Epithelial cell of esophagus (primary cell): ENCODE data around the gene HSPA14.

Source experiments
- DNase-seq: peaks from one replicate; pipeline ENCODE4 v3.0.0; 2010; ENCODE audit warnings: low read depth
- H3K4me3 ChIP-seq: 2 replicates; pipeline ENCODE4 v1.5.1; 2011; ENCODE audit warnings: mild to moderate bottlenecking, low read length, control low read depth
- CTCF ChIP-seq: IDR thresholded peaks from 2 replicates; pipeline ENCODE4 v1.5.1; 2011; ENCODE audit warnings: low read depth, mild to moderate bottlenecking, low read length, control low read depth, inconsistent platforms; ENCODE audit not compliant: insufficient read depth; ENCODE audit errors: missing control alignments

HSPA14 gene

DNA sequence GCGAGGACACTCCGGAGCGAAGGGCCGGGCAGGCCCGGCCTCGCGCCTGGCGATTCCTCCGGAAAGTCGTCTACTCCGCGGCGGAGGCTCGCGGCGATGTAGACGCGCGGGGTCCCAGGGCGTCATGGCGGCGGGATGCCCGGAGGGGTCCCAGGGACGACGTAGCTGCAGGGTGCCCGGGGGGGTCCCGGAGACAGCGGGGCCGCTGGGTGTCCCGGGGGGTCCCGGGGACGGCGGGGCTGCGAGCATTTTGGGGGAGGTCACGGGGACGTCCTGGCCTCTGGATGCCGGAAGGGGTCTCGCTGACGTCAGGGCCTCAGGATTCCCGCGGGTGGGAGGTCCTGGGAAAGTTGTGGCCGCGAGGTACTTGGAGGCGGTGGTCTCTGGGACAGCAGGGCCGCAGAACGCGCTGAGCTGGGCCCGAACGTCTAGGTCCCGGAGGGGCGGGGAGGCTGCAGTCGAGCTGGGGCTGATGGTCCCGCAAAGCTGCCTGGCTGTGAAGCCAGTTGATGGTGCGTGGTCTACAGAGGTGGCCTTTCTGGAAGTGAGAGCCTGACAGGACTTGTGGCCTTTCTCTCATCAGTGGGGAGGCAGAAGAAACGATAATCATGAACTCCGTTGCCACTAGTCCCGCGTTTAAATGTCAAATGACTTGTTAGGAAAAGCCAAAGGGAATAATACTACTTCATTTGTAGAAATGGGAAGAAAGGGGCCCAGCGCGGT, 637 bp downstream of the HSPA14 start:
- TF ChIP-seq CTCF, result no peak
- peak overlapping the region; percentile 96 for H3K4me3 ChIP-seq
- DNase-seq, result peak; percentile 24

DNA sequence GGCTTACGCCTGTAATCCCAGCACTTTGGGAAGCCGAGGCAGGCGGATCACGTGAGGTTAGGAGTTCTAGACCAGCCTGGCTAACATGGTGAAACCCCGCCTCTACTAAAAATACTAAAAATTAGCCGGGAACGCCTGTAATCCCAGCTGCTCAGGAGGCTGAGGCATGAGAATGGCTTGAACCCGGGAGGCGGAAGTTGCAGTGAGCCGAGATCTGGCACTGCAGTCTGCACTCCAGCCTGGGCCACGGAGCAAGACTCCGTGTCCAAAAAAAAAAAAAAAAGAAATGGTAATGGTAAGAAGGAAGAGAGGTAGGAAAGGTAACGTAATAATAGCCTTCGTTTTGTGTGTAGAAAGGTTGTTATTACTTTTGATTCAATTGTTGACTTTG, 1.2 kb downstream of the HSPA14 start:
- peak overlapping the region; percentile 96 for H3K4me3 ChIP-seq
- no peak for DNase-seq
- TF ChIP-seq CTCF, result no peak

- TF ChIP-seq CTCF, result no peak
- no peak for DNase-seq
- H3K4me3 ChIP-seq, result no peak overlapping the region
Measured at GRCh38 chr10:14840178-14840577, 2.1 kb downstream of the HSPA14 start.

- no peak overlapping the region for H3K4me3 ChIP-seq
- no peak for DNase-seq
- TF ChIP-seq CTCF, result no peak
Measured at GRCh38 chr10:14843327-14843988, 5.4 kb downstream of the HSPA14 start.

DNA sequence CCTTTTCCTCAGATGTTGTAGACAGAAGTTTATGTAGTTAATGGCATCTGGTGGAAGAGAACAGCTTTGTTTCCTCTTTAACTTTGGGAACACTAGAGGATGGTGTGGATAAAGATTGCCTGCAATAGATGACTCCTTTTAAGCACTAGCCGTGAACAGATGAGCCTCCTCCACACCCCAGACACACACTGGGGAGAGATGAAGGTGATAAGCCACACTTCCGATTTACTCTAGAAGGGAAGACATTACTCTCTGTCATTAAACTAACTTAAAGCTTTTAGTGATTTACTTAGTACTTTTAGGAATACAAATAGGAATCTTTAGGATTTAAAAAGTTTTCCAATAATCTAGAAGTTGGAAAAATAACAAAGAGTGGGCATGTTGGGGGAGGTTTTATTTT, 6.8 kb downstream of the HSPA14 start:
- DNase-seq, result no peak
- no peak for TF ChIP-seq CTCF
- no peak overlapping the region for H3K4me3 ChIP-seq

DNA sequence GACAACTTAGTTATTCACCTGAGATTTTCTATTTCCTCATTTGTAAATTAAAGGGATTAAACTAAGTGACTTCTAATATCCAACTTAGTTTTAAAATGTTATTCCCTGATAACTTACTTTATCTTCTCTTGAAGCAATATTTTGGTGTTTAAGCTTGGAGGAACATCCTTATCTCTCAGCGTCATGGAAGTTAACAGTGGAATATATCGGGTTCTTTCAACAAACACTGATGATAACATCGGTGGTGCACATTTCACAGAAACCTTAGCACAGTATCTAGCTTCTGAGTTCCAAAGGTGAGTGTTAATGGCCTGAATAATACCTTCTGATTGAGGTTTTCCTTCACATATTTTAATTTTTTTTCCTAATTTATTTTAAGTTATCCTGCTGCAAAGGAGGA, 14.1 kb downstream of the HSPA14 start:
- DNase-seq, result no peak
- no peak overlapping the region for H3K4me3 ChIP-seq
- TF ChIP-seq CTCF, result no peak

DNA sequence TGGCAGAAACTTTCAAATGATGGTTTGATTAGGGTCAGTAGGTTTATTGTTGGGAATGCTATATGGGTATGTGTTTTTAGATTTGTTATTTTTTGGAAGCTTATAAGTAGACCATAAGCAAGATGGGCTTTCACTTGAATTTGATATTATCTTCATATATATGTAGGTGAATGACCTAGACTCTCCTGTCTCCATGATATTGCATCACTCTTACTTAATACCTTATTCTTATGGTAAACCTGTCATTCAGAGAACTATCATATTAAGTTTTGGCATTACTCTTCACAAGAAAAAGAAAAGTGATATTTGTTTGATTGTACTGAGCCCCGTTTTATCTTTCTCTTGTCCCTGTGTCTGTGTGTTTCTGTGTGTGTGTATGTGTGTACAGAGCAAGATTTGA, 17.3 kb downstream of the HSPA14 start:
- no peak for DNase-seq
- no peak for TF ChIP-seq CTCF
- H3K4me3 ChIP-seq, result no peak overlapping the region
